ENCODE data around the gene AUTS2.

DNA sequence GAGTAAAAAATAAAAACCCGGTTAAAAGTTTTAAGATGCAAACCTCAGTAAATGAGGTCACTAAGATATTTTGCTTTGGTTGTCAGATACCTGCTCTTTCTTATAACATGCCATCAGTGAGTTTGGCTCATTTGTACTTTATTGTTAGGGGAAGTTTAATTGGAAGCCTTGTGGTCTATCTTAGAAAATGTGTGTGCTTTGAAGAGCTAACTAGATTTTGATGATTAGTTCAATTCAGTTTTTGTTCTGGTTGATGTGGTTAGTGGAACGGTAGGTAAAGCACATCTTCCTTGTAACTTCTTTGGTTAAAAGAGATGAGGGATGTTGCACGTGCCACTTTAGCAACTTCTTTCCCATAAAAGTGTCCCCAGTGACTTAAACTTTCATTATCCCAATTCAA, 1180.3 kb downstream of the AUTS2 start:
- TF ChIP-seq EZH2 (IDR thresholded peaks at IDR 0.05; ENCODE audit: low read length, missing control alignments) = no peak
- TF ChIP-seq, protein P1, sequence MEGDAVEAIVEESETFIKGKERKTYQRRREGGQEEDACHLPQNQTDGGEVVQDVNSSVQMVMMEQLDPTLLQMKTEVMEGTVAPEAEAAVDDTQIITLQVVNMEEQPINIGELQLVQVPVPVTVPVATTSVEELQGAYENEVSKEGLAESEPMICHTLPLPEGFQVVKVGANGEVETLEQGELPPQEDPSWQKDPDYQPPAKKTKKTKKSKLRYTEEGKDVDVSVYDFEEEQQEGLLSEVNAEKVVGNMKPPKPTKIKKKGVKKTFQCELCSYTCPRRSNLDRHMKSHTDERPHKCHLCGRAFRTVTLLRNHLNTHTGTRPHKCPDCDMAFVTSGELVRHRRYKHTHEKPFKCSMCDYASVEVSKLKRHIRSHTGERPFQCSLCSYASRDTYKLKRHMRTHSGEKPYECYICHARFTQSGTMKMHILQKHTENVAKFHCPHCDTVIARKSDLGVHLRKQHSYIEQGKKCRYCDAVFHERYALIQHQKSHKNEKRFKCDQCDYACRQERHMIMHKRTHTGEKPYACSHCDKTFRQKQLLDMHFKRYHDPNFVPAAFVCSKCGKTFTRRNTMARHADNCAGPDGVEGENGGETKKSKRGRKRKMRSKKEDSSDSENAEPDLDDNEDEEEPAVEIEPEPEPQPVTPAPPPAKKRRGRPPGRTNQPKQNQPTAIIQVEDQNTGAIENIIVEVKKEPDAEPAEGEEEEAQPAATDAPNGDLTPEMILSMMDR (conservative IDR thresholded peaks at IDR 0.05 in 1 of 2, IDR thresholded peaks at IDR 0.05 in 1 of 2; ENCODE audit: low read depth in 1 of 2, low read length in 2 of 2) = no peak
